Natural killer cell treated with Interleukin-12 subunit alpha and Interleukin-12 subunit beta and Interleukin-15 and Interleukin-18, amount 100 ng/mL, for 72 hours (primary cell): ENCODE results near the gene NCCRP1. TPM values are rescaled to one million over a fixed set of nuclear protein-coding genes. Genes with fewer than 3 reads are reported as not detected.

ENCODE experiments used
- ATAC-seq, 2 donors: fragments of 150-1000 bp; cut with Tn5 transposase in 1 of 2; sonication (Bioruptor Pico), chemical (Tn5 transposase) in 1 of 2; 2 replicates each; pipeline ENCODE4 v1.10.0; 2021
- DNase-seq: peaks from one replicate; pipeline ENCODE4 v3.0.0; 2022; ENCODE audit warnings: low spot score
- H3K27ac Mint-ChIP-seq, 2 donors: 1 replicate in 1 of 2; 2 replicates in 1 of 2; pipeline ENCODE4 v1.8.0; 2022; ENCODE audit warnings: mixed read lengths in 2 of 2, mild to moderate bottlenecking in 1 of 2, moderate library complexity in 1 of 2
- H3K27me3 Mint-ChIP-seq, 2 donors: 1 replicate in 1 of 2; 2 replicates in 1 of 2; pipeline ENCODE4 v1.8.0; 2022; ENCODE audit warnings: mixed read lengths in 2 of 2
- H3K36me3 Mint-ChIP-seq: one replicate; pipeline ENCODE4 v1.8.0; 2022; ENCODE audit warnings: mixed read lengths
- H3K4me1 Mint-ChIP-seq, 2 donors: 1 replicate in 1 of 2; 2 replicates in 1 of 2; pipeline ENCODE4 v1.8.0; 2022; ENCODE audit warnings: low read depth in 2 of 2, mixed read lengths in 2 of 2, mild to moderate bottlenecking in 1 of 2
- H3K4me3 Mint-ChIP-seq: one replicate; pipeline ENCODE4 v1.8.0; 2022; ENCODE audit warnings: mixed read lengths
- H3K9me3 Mint-ChIP-seq: 2 replicates; pipeline ENCODE4 v1.8.0; 2022; ENCODE audit warnings: mixed read lengths
- total RNA-seq, 2 donors: library from RNA; stranded (reverse); gene quantifications; one replicate each; pipeline ENCODE4 v1.2.3, GENCODE V29; 2022

NCCRP1 gene
- total RNA-seq, 2 donors from 2014 or later = not detected

- Mint-ChIP-seq H3K27ac (no peak overlapping the region), H3K4me1 (no peaks in the 10 kb centered on the region), H3K36me3 (no peaks in the 10 kb centered on the region), H3K27me3 (no peaks in the 10 kb centered on the region), H3K4me3 (no peak overlapping the region), H3K9me3 (no peaks in the 10 kb centered on the region)
- ATAC-seq (no peak), DNase-seq (no peak)
Measured at GRCh38 chr19:39170386-39171231, 26.2 kb upstream of the NCCRP1 start.

GRCh38 chr19:39171479-39172465, 25.0 kb upstream of the NCCRP1 start:
- DNase-seq = no peak
- Mint-ChIP-seq H3K4me1 (no peaks in the 10 kb centered on the region), H3K27ac (no peak overlapping the region), H3K4me3 (no peak overlapping the region), H3K9me3 (no peaks in the 10 kb centered on the region), H3K27me3 (no peaks in the 10 kb centered on the region), H3K36me3 (no peaks in the 10 kb centered on the region)
- ATAC-seq = no peak

GRCh38 chr19:39172700-39173501, 23.9 kb upstream of the NCCRP1 start:
- H3K4me1 Mint-ChIP-seq = no peaks in the 10 kb centered on the region
- H3K36me3 Mint-ChIP-seq = no peaks in the 10 kb centered on the region
- H3K9me3 Mint-ChIP-seq = no peaks in the 10 kb centered on the region
- ATAC-seq = no peak
- no peak for DNase-seq
- no peak overlapping the region for H3K27ac Mint-ChIP-seq
- H3K4me3 Mint-ChIP-seq = no peak overlapping the region
- H3K27me3 Mint-ChIP-seq = no peaks in the 10 kb centered on the region

GRCh38 chr19:39173502-39173991, 23.2 kb upstream of the NCCRP1 start:
- no peak for DNase-seq
- H3K27me3 Mint-ChIP-seq = no peaks in the 10 kb centered on the region
- H3K27ac Mint-ChIP-seq = no peak overlapping the region
- H3K4me1 Mint-ChIP-seq = no peaks in the 10 kb centered on the region
- no peaks in the 10 kb centered on the region for H3K36me3 Mint-ChIP-seq
- no peak for ATAC-seq
- no peak overlapping the region for H3K4me3 Mint-ChIP-seq
- H3K9me3 Mint-ChIP-seq = no peaks in the 10 kb centered on the region

GRCh38 chr19:39174142-39174541, 22.6 kb upstream of the NCCRP1 start:
- no peaks in the 10 kb centered on the region for H3K27me3 Mint-ChIP-seq
- ATAC-seq (no peak), DNase-seq (no peak)
- H3K9me3 Mint-ChIP-seq = no peaks in the 10 kb centered on the region
- H3K36me3 Mint-ChIP-seq = no peaks in the 10 kb centered on the region
- no peak overlapping the region for H3K4me3 Mint-ChIP-seq
- H3K27ac Mint-ChIP-seq = no peak overlapping the region
- H3K4me1 Mint-ChIP-seq = no peaks in the 10 kb centered on the region

- H3K9me3 Mint-ChIP-seq = no peaks in the 10 kb centered on the region
- no peak overlapping the region for H3K27ac Mint-ChIP-seq
- no peaks in the 10 kb centered on the region for H3K36me3 Mint-ChIP-seq
- no peak overlapping the region for H3K4me3 Mint-ChIP-seq
- ATAC-seq (no peak), DNase-seq (no peak)
- H3K4me1 Mint-ChIP-seq = no peaks in the 10 kb centered on the region
- H3K27me3 Mint-ChIP-seq = no peaks in the 10 kb centered on the region
Measured at GRCh38 chr19:39174558-39175544, 21.9 kb upstream of the NCCRP1 start.

GRCh38 chr19:39175564-39175963, 21.2 kb upstream of the NCCRP1 start:
- DNase-seq = no peak
- H3K4me1 Mint-ChIP-seq = no peaks in the 10 kb centered on the region
- no peak overlapping the region for H3K27ac Mint-ChIP-seq
- ATAC-seq = no peak
- no peaks in the 10 kb centered on the region for H3K27me3 Mint-ChIP-seq
- no peaks in the 10 kb centered on the region for H3K36me3 Mint-ChIP-seq
- H3K9me3 Mint-ChIP-seq = no peaks in the 10 kb centered on the region
- no peak overlapping the region for H3K4me3 Mint-ChIP-seq

GRCh38 chr19:39177110-39177699, 19.6 kb upstream of the NCCRP1 start:
- H3K27ac Mint-ChIP-seq = no peak overlapping the region
- H3K9me3 Mint-ChIP-seq = no peaks in the 10 kb centered on the region
- H3K4me1 Mint-ChIP-seq = no peaks in the 10 kb centered on the region
- no peak for DNase-seq
- no peak overlapping the region for H3K4me3 Mint-ChIP-seq
- H3K27me3 Mint-ChIP-seq = no peaks in the 10 kb centered on the region
- H3K36me3 Mint-ChIP-seq = no peaks in the 10 kb centered on the region
- no peak for ATAC-seq

- no peaks in the 10 kb centered on the region for H3K36me3 Mint-ChIP-seq
Measured at GRCh38 chr19:39177736-39178135, 19.0 kb upstream of the NCCRP1 start.

GRCh38 chr19:39178296-39179006, 18.3 kb upstream of the NCCRP1 start:
- no peaks in the 10 kb centered on the region for H3K4me1 Mint-ChIP-seq
- H3K9me3 Mint-ChIP-seq = no peaks in the 10 kb centered on the region
- no peaks in the 10 kb centered on the region for H3K27me3 Mint-ChIP-seq
- no peaks in the 10 kb centered on the region for H3K36me3 Mint-ChIP-seq
- H3K27ac Mint-ChIP-seq = no peak overlapping the region
- DNase-seq = no peak
- no peak overlapping the region for H3K4me3 Mint-ChIP-seq
- ATAC-seq = no peak

More at GRCh38 chr19:39177736-39178135, 19.0 kb upstream of the NCCRP1 start:
- no peaks in the 10 kb centered on the region for H3K4me1 Mint-ChIP-seq
- no peaks in the 10 kb centered on the region for H3K27me3 Mint-ChIP-seq
- no peak overlapping the region for H3K4me3 Mint-ChIP-seq
- no peak overlapping the region for H3K27ac Mint-ChIP-seq
- no peaks in the 10 kb centered on the region for H3K9me3 Mint-ChIP-seq
- DNase-seq = no peak
- ATAC-seq = no peak

- no peak for ATAC-seq
- Mint-ChIP-seq H3K9me3 (no peaks in the 10 kb centered on the region), H3K4me1 (no peaks in the 10 kb centered on the region), H3K36me3 (no peaks in the 10 kb centered on the region), H3K27ac (no peak overlapping the region), H3K27me3 (no peaks in the 10 kb centered on the region), H3K4me3 (no peak overlapping the region)
- DNase-seq = no peak
Measured at GRCh38 chr19:39179754-39180153, 17.0 kb upstream of the NCCRP1 start.

GRCh38 chr19:39180749-39181148, 16.0 kb upstream of the NCCRP1 start:
- H3K9me3 Mint-ChIP-seq = no peaks in the 10 kb centered on the region
- no peaks in the 10 kb centered on the region for H3K4me1 Mint-ChIP-seq
- no peak overlapping the region for H3K27ac Mint-ChIP-seq
- H3K36me3 Mint-ChIP-seq = no peaks in the 10 kb centered on the region
- H3K4me3 Mint-ChIP-seq = no peak overlapping the region
- no peak for DNase-seq
- no peak for ATAC-seq
- H3K27me3 Mint-ChIP-seq = no peaks in the 10 kb centered on the region
